ENCODE results near the gene C2. TPM values are rescaled to one million over a fixed set of nuclear protein-coding genes. Genes with fewer than 3 reads are reported as not detected.
A peak's percentile ranks its signal among the peaks of the same experiment; 100 is the strongest.

Gene C2
- total RNA-seq, 4 donors from 2014 or later: 2.7 to 4.9 (median 3.6) TPM

DNA sequence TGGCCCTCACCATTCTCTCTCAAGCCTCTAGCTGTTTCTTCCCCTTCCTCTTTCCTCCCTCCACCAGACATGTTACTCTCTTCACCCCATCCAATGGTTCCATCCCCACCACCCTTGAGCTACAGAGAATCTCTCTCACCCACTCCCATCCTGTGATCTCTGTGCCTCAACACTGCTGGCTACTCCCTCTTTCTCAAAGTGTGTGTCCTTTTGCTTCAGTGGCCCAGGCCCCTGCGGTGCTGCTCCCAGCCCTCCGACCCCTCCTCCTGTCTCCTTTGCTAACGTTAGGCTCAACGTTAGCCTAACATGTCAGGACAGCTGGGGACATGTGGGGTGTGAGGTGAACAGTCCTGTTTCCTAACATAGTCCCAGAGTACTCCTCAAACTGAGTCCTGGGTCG is 25.4 kb downstream of the C2 start:
- in situ Hi-C loops (cut with MboI; ENCODE audit: low sequenced_read_pairs in 4 of 4) (loop anchor here (10.0 to 25.0 kb wide), 8 partner anchors 48 to 1009 kb away; partner anchors contain the start of genes ZBTB12 (in 2 of the 4), AGER (in 1 of the 4), AGPAT1 (in 1 of the 4) and APOM (in 1 of the 4)), intact Hi-C loops (cut with DNase I; ENCODE audit: low total_unique reads) (loop anchor here (10.0 kb wide), 1 partner anchor 1398 kb away; the partner anchor contains the start of genes GNL1 and PRR3)
- TF ChIP-seq, protein P1, sequence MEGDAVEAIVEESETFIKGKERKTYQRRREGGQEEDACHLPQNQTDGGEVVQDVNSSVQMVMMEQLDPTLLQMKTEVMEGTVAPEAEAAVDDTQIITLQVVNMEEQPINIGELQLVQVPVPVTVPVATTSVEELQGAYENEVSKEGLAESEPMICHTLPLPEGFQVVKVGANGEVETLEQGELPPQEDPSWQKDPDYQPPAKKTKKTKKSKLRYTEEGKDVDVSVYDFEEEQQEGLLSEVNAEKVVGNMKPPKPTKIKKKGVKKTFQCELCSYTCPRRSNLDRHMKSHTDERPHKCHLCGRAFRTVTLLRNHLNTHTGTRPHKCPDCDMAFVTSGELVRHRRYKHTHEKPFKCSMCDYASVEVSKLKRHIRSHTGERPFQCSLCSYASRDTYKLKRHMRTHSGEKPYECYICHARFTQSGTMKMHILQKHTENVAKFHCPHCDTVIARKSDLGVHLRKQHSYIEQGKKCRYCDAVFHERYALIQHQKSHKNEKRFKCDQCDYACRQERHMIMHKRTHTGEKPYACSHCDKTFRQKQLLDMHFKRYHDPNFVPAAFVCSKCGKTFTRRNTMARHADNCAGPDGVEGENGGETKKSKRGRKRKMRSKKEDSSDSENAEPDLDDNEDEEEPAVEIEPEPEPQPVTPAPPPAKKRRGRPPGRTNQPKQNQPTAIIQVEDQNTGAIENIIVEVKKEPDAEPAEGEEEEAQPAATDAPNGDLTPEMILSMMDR (IDR thresholded peaks at IDR 0.05 in 4 of 5, conservative IDR thresholded peaks at IDR 0.05 in 1 of 5): no peak
- no peak for TF ChIP-seq POLR2A (IDR thresholded peaks at IDR 0.05)
- ATAC-seq (no peak), DNase-seq (no peak)
- no peaks in the 10 kb centered on the region for H3K27me3 ChIP-seq
- H3K4me1 ChIP-seq: peaks cover 7 to 8% of the 10 kb centered on the region in 2 donors
- H3K36me3 ChIP-seq: peaks cover 0 to 52% of the 10 kb centered on the region in 2 donors
- no peaks in the 10 kb centered on the region for H3K9me3 ChIP-seq
- no peak overlapping the region for H3K4me3 ChIP-seq
- peak overlapping the region in 1 of 4 donors; percentile 0 for H3K27ac ChIP-seq

DNA sequence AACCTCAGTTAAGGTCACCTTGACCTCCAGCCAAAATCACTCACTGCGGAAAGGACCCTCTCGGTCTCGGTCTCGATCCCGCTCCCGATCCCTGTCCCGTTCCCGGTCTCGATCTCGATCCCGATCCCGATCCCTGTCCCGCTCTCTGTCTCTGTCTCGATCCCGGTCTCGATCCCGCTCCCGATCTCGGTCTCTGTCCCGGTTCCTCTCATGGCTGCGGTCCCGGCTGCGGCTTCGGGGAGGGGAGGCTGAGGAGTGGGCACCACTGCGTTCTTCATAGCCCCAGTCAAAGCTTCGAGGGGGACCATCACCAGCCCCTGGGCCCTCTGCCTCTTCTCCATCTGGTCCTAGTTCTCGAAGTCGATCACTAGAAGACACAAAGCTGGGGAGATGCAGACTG is 27.0 kb downstream of the C2 start:
- Histone ChIP-seq H3K4me1 (peaks cover 16% of the 10 kb centered on the region in 2 donors), H3K9me3 (no peaks in the 10 kb centered on the region), H3K27ac (no peak overlapping the region), H3K4me3 (no peak overlapping the region), H3K27me3 (no peaks in the 10 kb centered on the region), H3K36me3 (peaks cover 0 to 52% of the 10 kb centered on the region in 2 donors)
- DNase-seq: no peak
- in situ Hi-C loops (cut with MboI; ENCODE audit: low sequenced_read_pairs in 4 of 4): loop anchor here (10.0 to 25.0 kb wide), 8 partner anchors 50 to 1008 kb away; partner anchors contain the start of genes ZBTB12 (in 2 of the 4), AGER (in 1 of the 4), AGPAT1 (in 1 of the 4) and APOM (in 1 of the 4)
- intact Hi-C loops (cut with DNase I; ENCODE audit: low total_unique reads): loop anchor here (10.0 kb wide), 1 partner anchor 1400 kb away; the partner anchor contains the start of genes GNL1 and PRR3
- no peak for ATAC-seq
- TF ChIP-seq, protein P1 (IDR thresholded peaks at IDR 0.05 in 4 of 5, conservative IDR thresholded peaks at IDR 0.05 in 1 of 5): no peak
- TF ChIP-seq POLR2A (IDR thresholded peaks at IDR 0.05): no peak

DNA sequence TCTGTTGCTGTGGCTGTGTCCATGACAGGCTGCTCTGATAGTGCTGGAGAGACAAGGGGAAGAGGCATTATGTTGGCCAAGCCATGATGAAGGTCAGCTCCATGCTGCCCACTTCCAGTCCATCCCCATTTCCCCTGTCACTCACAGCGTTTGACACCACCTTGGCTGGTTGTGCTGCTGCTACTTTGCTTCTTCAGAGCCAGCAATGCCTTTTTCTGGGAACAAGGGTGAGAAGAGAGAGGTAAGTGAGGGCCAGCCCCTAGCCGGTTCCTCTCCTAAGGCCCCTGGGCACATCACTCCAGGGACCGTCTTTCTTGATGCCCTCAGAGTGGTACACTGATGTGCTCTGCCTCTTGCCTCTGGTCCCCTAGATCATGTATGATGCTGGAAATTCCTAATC is 29.3 kb downstream of the C2 start:
- no peak for DNase-seq
- Histone ChIP-seq H3K4me3 (no peak overlapping the region), H3K4me1 (peaks cover 17 to 20% of the 10 kb centered on the region in 2 donors), H3K27ac (no peak overlapping the region), H3K27me3 (no peaks in the 10 kb centered on the region), H3K36me3 (peaks cover 0 to 73% of the 10 kb centered on the region in 2 donors), H3K9me3 (no peaks in the 10 kb centered on the region)
- intact Hi-C loops (cut with DNase I; ENCODE audit: low total_unique reads): loop anchor here (5.0 to 10.0 kb wide), 2 partner anchors 409 to 1402 kb away; partner anchors contain the start of genes ATP6V1G2, GNL1, NFKBIL1 and PRR3
- TF ChIP-seq POLR2A (IDR thresholded peaks at IDR 0.05): no peak
- TF ChIP-seq, protein P1 (IDR thresholded peaks at IDR 0.05 in 4 of 5, conservative IDR thresholded peaks at IDR 0.05 in 1 of 5): no peak
- no peak for ATAC-seq
- in situ Hi-C loops (cut with MboI; ENCODE audit: low sequenced_read_pairs in 4 of 4): loop anchor here (10.0 to 25.0 kb wide), 8 partner anchors 52 to 1006 kb away; partner anchors contain the start of genes ZBTB12 (in 2 of the 4), AGER (in 1 of the 4), AGPAT1 (in 1 of the 4) and APOM (in 1 of the 4)

DNA sequence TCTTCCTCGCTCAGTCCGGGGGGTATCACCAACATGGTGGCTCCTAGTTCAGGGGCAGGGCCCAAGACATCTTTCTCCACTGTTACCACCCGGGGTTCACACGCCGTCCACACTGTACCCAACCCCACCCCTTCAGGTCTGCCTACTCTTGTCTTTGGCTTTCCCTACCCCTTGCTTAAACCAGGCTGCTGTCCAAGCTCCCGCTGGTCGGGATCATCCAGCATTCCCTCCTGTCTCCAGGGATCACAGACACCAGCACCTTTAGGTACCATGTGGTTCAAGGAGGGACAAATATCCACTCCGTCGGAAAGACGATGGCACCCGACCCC is 30.9 kb downstream of the C2 start:
- in situ Hi-C loops (cut with MboI; ENCODE audit: low sequenced_read_pairs in 4 of 4): loop anchor here (10.0 to 25.0 kb wide), 8 partner anchors 54 to 1004 kb away; partner anchors contain the start of genes ZBTB12 (in 2 of the 4), AGER (in 1 of the 4), AGPAT1 (in 1 of the 4) and APOM (in 1 of the 4)
- TF ChIP-seq, protein P1 (IDR thresholded peaks at IDR 0.05 in 4 of 5, conservative IDR thresholded peaks at IDR 0.05 in 1 of 5): no peak
- ATAC-seq (peak in 1 of 2 donors; percentile 3), DNase-seq (no peak)
- intact Hi-C loops (cut with DNase I; ENCODE audit: low total_unique reads): loop anchor here (1.0 to 10.0 kb wide), 6 partner anchors 56 to 1404 kb away; partner anchors contain the start of genes ATP6V1G2, GNL1, LY6G5C and NFKBIL1
- peaks cover 0 to 74% of the 10 kb centered on the region in 2 donors for H3K36me3 ChIP-seq
- peak overlapping the region; percentile 82 to 94 (median 88) for H3K4me3 ChIP-seq
- H3K27ac ChIP-seq: peak overlapping the region; percentile 82 to 89 (median 87)
- no peaks in the 10 kb centered on the region for H3K9me3 ChIP-seq
- peaks cover 17 to 20% of the 10 kb centered on the region in 2 donors for H3K4me1 ChIP-seq
- no peaks in the 10 kb centered on the region for H3K27me3 ChIP-seq

Measured in gastrocnemius medialis (tissue), 4 donors.